ENCODE measurements around the gene MALAT1.

The MALAT1 gene

GRCh38 chr11:65479184-65480145 is 19.4 kb upstream of the MALAT1 start:
- TF ChIP-seq CTCF (IDR thresholded peaks at IDR 0.05; ENCODE audit: insufficient read depth, low read length, missing control alignments): peak; percentile 52
- peak; percentile 81 for DNase-seq (ENCODE audit: low read depth, low spot score)
- ChIA-PET POLR2A (interaction anchor here (1.3 to 26.0 kb wide), 6 partner anchors 11 to 57 kb away, joined by 4 to 1229 read pairs (median 38); partner anchors contain the start of genes MALAT1 and NEAT1), CTCF (interaction anchor here (0.6 to 5.8 kb wide), 15 partner anchors 9 to 45 kb away, joined by 3 to 96 read pairs (median 5); partner anchors contain the start of genes MALAT1 and SCYL1)
- peak overlapping the region; percentile 39 for H3K4me3 ChIP-seq (ENCODE audit: low read depth, low read length)

GRCh38 chr11:65482306-65482850 is 16.5 kb upstream of the MALAT1 start:
- DNase-seq (ENCODE audit: low read depth, low spot score): no peak
- ChIA-PET POLR2A (interaction anchor here (1.4 to 26.0 kb wide), 4 partner anchors 8 to 60 kb away, joined by 6 to 1229 read pairs (median 103); partner anchors contain the start of genes MALAT1 and NEAT1), CTCF (interaction anchor here (1.2 to 5.1 kb wide), 3 partner anchors 9 to 27 kb away, joined by 3 to 31 read pairs (median 31); no protein-coding TSS in a partner anchor)
- TF ChIP-seq CTCF (IDR thresholded peaks at IDR 0.05; ENCODE audit: insufficient read depth, low read length, missing control alignments): no peak
- no peak overlapping the region for H3K4me3 ChIP-seq (ENCODE audit: low read depth, low read length)

GRCh38 chr11:65485920-65486219 is 13.0 kb upstream of the MALAT1 start:
- ChIA-PET POLR2A (interaction anchor here (1.0 to 12.4 kb wide), 4 partner anchors 8 to 62 kb away, joined by 5 to 703 read pairs (median 99); partner anchors contain the start of gene MALAT1), CTCF (interaction anchor here (2.8 to 10.0 kb wide), 3 partner anchors 8 to 70 kb away, joined by 8 to 96 read pairs (median 17); no protein-coding TSS in a partner anchor)
- no peak for TF ChIP-seq CTCF (IDR thresholded peaks at IDR 0.05; ENCODE audit: insufficient read depth, low read length, missing control alignments)
- H3K4me3 ChIP-seq (ENCODE audit: low read depth, low read length): no peak overlapping the region
- no peak for DNase-seq (ENCODE audit: low read depth, low spot score)

GRCh38 chr11:65486570-65487466 is 12.0 kb upstream of the MALAT1 start:
- no peak overlapping the region; the same call in 1 of the 2 replicates for H3K4me3 ChIP-seq (ENCODE audit: low read depth, low read length)
- ChIA-PET CTCF (interaction anchor here (0.9 to 10.0 kb wide), 5 partner anchors 9 to 71 kb away, joined by 3 to 96 read pairs (median 17); partner anchors contain the start of gene MALAT1), POLR2A (interaction anchor here (3.5 to 12.4 kb wide), 6 partner anchors 8 to 67 kb away, joined by 18 to 703 read pairs (median 64); partner anchors contain the start of genes MALAT1 and NEAT1)
- DNase-seq (ENCODE audit: low read depth, low spot score): no peak
- no peak for TF ChIP-seq CTCF (IDR thresholded peaks at IDR 0.05; ENCODE audit: insufficient read depth, low read length, missing control alignments)

GRCh38 chr11:65487467-65488272 is 11.2 kb upstream of the MALAT1 start:
- peak; percentile 100 for DNase-seq (ENCODE audit: low read depth, low spot score)
- ChIA-PET CTCF (interaction anchor here (0.9 to 10.0 kb wide), 8 partner anchors 10 to 72 kb away, joined by 3 to 96 read pairs (median 6); partner anchors contain the start of gene MALAT1), POLR2A (interaction anchor here (1.0 to 12.4 kb wide), 7 partner anchors 9 to 68 kb away, joined by 3 to 703 read pairs (median 57); partner anchors contain the start of genes MALAT1 and NEAT1)
- no peak for TF ChIP-seq CTCF (IDR thresholded peaks at IDR 0.05; ENCODE audit: insufficient read depth, low read length, missing control alignments)
- peak overlapping the region; percentile 28 for H3K4me3 ChIP-seq (ENCODE audit: low read depth, low read length)
